Right lobe of liver (tissue), 4 donors: Measurements from ENCODE around the gene YWHAG.

Source experiments
- CTCF ChIP-seq, 4 donors: fragments of 200-600 bp in 3 of 4; fragments of 450-650 bp in 1 of 4; IDR thresholded peaks; one replicate each; pipeline versions ENCODE4 v1.5.1 to v1.8.0; 2016 to 2022; ENCODE audit warnings: antibody characterized with exemption in 4 of 4, mild to moderate bottlenecking in 2 of 4
- POLR2A ChIP-seq: fragments of 450-650 bp; IDR thresholded peaks from one replicate; pipeline ENCODE4 v1.6.1; 2017; ENCODE audit warnings: antibody characterized with exemption, mild to moderate bottlenecking
- donor health status: DM: no; HTN: no; CAD: no.
- donor health status: DM: no; HTN: no; CAD: no.
- donor health status: DM: no; HTN: yes; CAD: no.

- TF ChIP-seq CTCF (IDR thresholded peaks at IDR 0.05) = no peak
- TF ChIP-seq POLR2A = no peak
Measured at GRCh38 chr7:76375251-76375650, 16.5 kb upstream of the YWHAG start.
